H1 (cell line): ENCODE results near the gene KANSL1. TPM values are rescaled to one million over a fixed set of nuclear protein-coding genes. Genes with fewer than 3 reads are reported as not detected.

Experiments used
- CHD7 ChIP-seq: fragments of 300-600 bp; sonication (generic); IDR thresholded peaks from 2 replicates; pipeline ENCODE4 v1.7.1; 2012; ENCODE audit warnings: low read length, moderate library complexity, mild to moderate bottlenecking, inconsistent platforms; ENCODE audit not compliant: insufficient replicate concordance
- FOSL1 ChIP-seq: IDR thresholded peaks from 2 replicates; pipeline ENCODE4 v1.6.1; 2011; ENCODE audit warnings: mild to moderate bottlenecking, low read depth, low read length, moderate library complexity; ENCODE audit not compliant: insufficient read depth
- KDM1A ChIP-seq: fragments of 200-600, 300-600 bp; sonication (generic); IDR thresholded peaks from 2 replicates; pipeline ENCODE4 v1.7.1; 2016; ENCODE audit warnings: mild to moderate bottlenecking, low read length, borderline replicate concordance
- KDM4A ChIP-seq: IDR thresholded peaks from one replicate; pipeline ENCODE4 v1.7.1; 2012; ENCODE audit warnings: low read depth, mild to moderate bottlenecking, moderate library complexity, low read length, inconsistent platforms; ENCODE audit not compliant: severe bottlenecking
- NANOG ChIP-seq: IDR thresholded peaks from 2 replicates; pipeline ENCODE4 v1.6.1; 2011; ENCODE audit warnings: low read length, low read depth, mild to moderate bottlenecking, inconsistent platforms; ENCODE audit not compliant: insufficient read depth, poor library complexity, severe bottlenecking
- POU5F1 ChIP-seq: IDR thresholded peaks from 2 replicates; pipeline ENCODE4 v1.6.1; 2011; ENCODE audit warnings: low read depth, mild to moderate bottlenecking, low read length, moderate library complexity
- SIN3A ChIP-seq, 2 experiments: IDR thresholded peaks in 1 of 2; conservative IDR thresholded peaks in 1 of 2; 2 replicates each; pipeline ENCODE4 v1.6.1; 2011 to 2012; ENCODE audit warnings: low read length in 2 of 2, improper control_type of control experiment in 1 of 2, low read depth in 1 of 2, mild to moderate bottlenecking in 1 of 2
- TAF7 ChIP-seq: optimal IDR thresholded peaks from 2 replicates; pipeline ENCODE3; 2011; ENCODE audit warnings: low read depth, mild to moderate bottlenecking, inconsistent platforms, low read length, moderate library complexity, borderline replicate concordance
- polyA plus RNA-seq, 7 experiments: library from polyadenylated mRNA; depleted of rRNA in 3 of 7; stranded (reverse) in 5 of 7; unstranded in 2 of 7; fragments of >200 nt in 5 of 7; fragments of 200-250 nt in 2 of 7; gene quantifications; 1 replicate in 5 of 7; 2 replicates in 1 of 7; 4 replicates in 1 of 7; pipeline versions ENCODE4 v1.2.1 to v1.2.3, GENCODE V29; 2011 to 2013; ENCODE audit warnings: missing spikeins in 2 of 7, mixed read lengths in 2 of 7
- total RNA-seq: library from RNA; stranded (reverse); fragmentation: NEBNext Ultra II Directional; extraction: Animal tissue kit (Norgen Biotek cat#: 25700); gene quantifications from 2 replicates; pipeline ENCODE4 v1.2.1, GENCODE V29; 2021

KANSL1 gene
- total and polyA plus RNA-seq, 2 of the 8 experiments (the other 6 are each of a cell fraction or from before 2014, with no cell fraction given) = 34.0 to 128 TPM

- no peak for TF ChIP-seq CHD7
- no peak for TF ChIP-seq KDM1A
- no peak for TF ChIP-seq NANOG
- TF ChIP-seq FOSL1 = no peak
- no peak for TF ChIP-seq POU5F1
- TF ChIP-seq SIN3A (conservative IDR thresholded peaks at IDR 0.05 in 1 of 2, IDR thresholded peaks at IDR 0.05 in 1 of 2; ENCODE audit: low read depth in 1 of 2, low read length in 2 of 2) = no peak
- TF ChIP-seq KDM4A = no peak
- TF ChIP-seq TAF7 = no peak
Observed at GRCh38 chr17:45996282-45996937, 196.8 kb downstream of the KANSL1 start (continued).
